Liver (tissue), 9 donors: ENCODE results near the gene MMP21. TPM values are rescaled to one million over a fixed set of nuclear protein-coding genes. Genes with fewer than 3 reads are reported as not detected.

Experiments used
- DNase-seq: peaks from one replicate; pipeline ENCODE4 v3.0.0-alpha.2; 2017; ENCODE audit warnings: low spot score
- H3K27ac ChIP-seq, 2 donors: one replicate each; pipeline ENCODE4 v1.7.0; 2013; ENCODE audit warnings: inconsistent platforms in 2 of 2, low read length in 2 of 2, control low read depth in 1 of 2, low read depth in 1 of 2, mild to moderate bottlenecking in 1 of 2
- H3K27me3 ChIP-seq, 4 donors: one replicate each; pipeline versions ENCODE4 v1.6.1 to v1.7.0; 2013; ENCODE audit warnings: low read length in 3 of 4, inconsistent platforms in 1 of 4, mild to moderate bottlenecking in 1 of 4, moderate library complexity in 1 of 4; ENCODE audit not compliant: control insufficient read depth in 4 of 4, insufficient read depth in 4 of 4
- H3K36me3 ChIP-seq, 4 donors: one replicate each; pipeline versions ENCODE4 v1.6.1 to v1.7.0; 2013; ENCODE audit warnings: low read length in 3 of 4, mild to moderate bottlenecking in 3 of 4, low read depth in 1 of 4, moderate library complexity in 1 of 4; ENCODE audit not compliant: control insufficient read depth in 4 of 4, insufficient read depth in 3 of 4
- H3K4me1 ChIP-seq, 4 donors: one replicate each; pipeline versions ENCODE4 v1.6.1 to v1.7.0; 2013; ENCODE audit warnings: low read length in 3 of 4, mild to moderate bottlenecking in 3 of 4, moderate library complexity in 1 of 4; ENCODE audit not compliant: control insufficient read depth in 4 of 4, insufficient read depth in 4 of 4
- H3K4me3 ChIP-seq, 3 donors: one replicate each; pipeline versions ENCODE4 v1.6.1 to v1.7.0; 2013; ENCODE audit warnings: low read length in 3 of 3, control low read depth in 1 of 3, low read depth in 1 of 3, mild to moderate bottlenecking in 1 of 3
- H3K9ac ChIP-seq, 2 donors: one replicate each; pipeline ENCODE4 v1.7.0; 2013; ENCODE audit warnings: low read length in 2 of 2, mild to moderate bottlenecking in 2 of 2, moderate library complexity in 2 of 2, control low read depth in 1 of 2, low read depth in 1 of 2
- H3K9me3 ChIP-seq, 4 donors: one replicate each; pipeline versions ENCODE4 v1.6.1 to v1.7.0; 2013; ENCODE audit warnings: low read length in 3 of 4; ENCODE audit not compliant: control insufficient read depth in 4 of 4
- EGR1 ChIP-seq, 2 donors: IDR thresholded peaks; 2 replicates each; pipeline ENCODE4 v1.6.1; 2016 to 2018; ENCODE audit warnings: antibody characterized with exemption in 2 of 2, low read depth in 2 of 2
- FOXA1 ChIP-seq: IDR thresholded peaks from 2 replicates; pipeline ENCODE4 v1.6.1; 2016; ENCODE audit warnings: antibody characterized with exemption
- FOXA2 ChIP-seq: IDR thresholded peaks from 2 replicates; pipeline ENCODE4 v1.6.1; 2016; ENCODE audit warnings: antibody characterized with exemption
- GABPA ChIP-seq, 2 donors: IDR thresholded peaks in 1 of 2; conservative IDR thresholded peaks in 1 of 2; 2 replicates each; pipeline ENCODE4 v1.6.1; 2016; ENCODE audit warnings: antibody characterized with exemption in 2 of 2, mild to moderate bottlenecking in 1 of 2, moderate library complexity in 1 of 2
- HNF4A ChIP-seq, 2 donors: conservative IDR thresholded peaks; 2 replicates each; pipeline ENCODE4 v1.6.1; 2016; ENCODE audit warnings: antibody characterized with exemption in 2 of 2, mild to moderate bottlenecking in 2 of 2
- HNF4G ChIP-seq: IDR thresholded peaks from 2 replicates; pipeline ENCODE4 v1.6.1; 2016; ENCODE audit warnings: antibody characterized with exemption
- RAD21 ChIP-seq, 2 donors: IDR thresholded peaks; 2 replicates each; pipeline ENCODE4 v1.6.1; 2016; ENCODE audit warnings: antibody characterized with exemption in 2 of 2, mild to moderate bottlenecking in 2 of 2
- RXRA ChIP-seq, 2 donors: IDR thresholded peaks; 2 replicates each; pipeline ENCODE4 v1.6.1; 2017 to 2018; ENCODE audit warnings: antibody characterized with exemption in 2 of 2, mild to moderate bottlenecking in 1 of 2
- SP1 ChIP-seq: IDR thresholded peaks from 2 replicates; pipeline ENCODE4 v1.6.1; 2018; ENCODE audit warnings: antibody characterized with exemption, mild to moderate bottlenecking
- TAF1 ChIP-seq: conservative IDR thresholded peaks from 2 replicates; pipeline ENCODE4 v1.6.1; 2016; ENCODE audit warnings: antibody characterized with exemption, mild to moderate bottlenecking
- YY1 ChIP-seq: IDR thresholded peaks from 2 replicates; pipeline ENCODE4 v1.6.1; 2016; ENCODE audit warnings: antibody characterized with exemption, mild to moderate bottlenecking
- WGBS: extraction: QIAGEN DNeasy Blood & Tissue Kit; methylation state at CpG from one replicate; pipeline ENCODE4 v1.1.7; 2013; 5-methylcytosine and 5-hydroxymethylcytosine counted together
- polyA plus RNA-seq, 2 donors: library from polyadenylated mRNA; stranded (reverse) in 1 of 2; unstranded in 1 of 2; fragments of 200-250 nt in 1 of 2; fragments of >200 nt in 1 of 2; fragmentation: Nextera tagmentation in 1 of 2; extraction: Ambion mirVana in 1 of 2; gene quantifications; one replicate each; pipeline versions ENCODE4 v1.2.1 to v1.2.3, GENCODE V29; 2013 to 2015
- total RNA-seq, 2 donors: library from RNA; depleted of rRNA; stranded (reverse); fragments of >200 nt; gene quantifications; one replicate each; pipeline ENCODE4 v1.2.3, GENCODE V29; 2014
- TF ChIP-seq, protein P1 (sequence below): IDR thresholded peaks from 2 replicates; pipeline ENCODE4 v1.6.1; 2016; ENCODE audit warnings: antibody characterized with exemption
- TF ChIP-seq, protein P2 (sequence below): IDR thresholded peaks from 2 replicates; pipeline ENCODE4 v1.6.1; 2016; ENCODE audit warnings: antibody characterized with exemption
- TF ChIP-seq, protein P3 (sequence below): IDR thresholded peaks from 2 replicates; pipeline ENCODE4 v1.6.1; 2016; ENCODE audit warnings: antibody characterized with exemption
- donor health status: healthy.
- donor health status: healthy.
- donor health status: healthy.
- donor health status: healthy.
- donor health status: healthy.

Gene MMP21
- total and polyA plus RNA-seq, 4 donors = 0.03 to 0.37 (median 0.17) TPM; not detected in 1

DNA sequence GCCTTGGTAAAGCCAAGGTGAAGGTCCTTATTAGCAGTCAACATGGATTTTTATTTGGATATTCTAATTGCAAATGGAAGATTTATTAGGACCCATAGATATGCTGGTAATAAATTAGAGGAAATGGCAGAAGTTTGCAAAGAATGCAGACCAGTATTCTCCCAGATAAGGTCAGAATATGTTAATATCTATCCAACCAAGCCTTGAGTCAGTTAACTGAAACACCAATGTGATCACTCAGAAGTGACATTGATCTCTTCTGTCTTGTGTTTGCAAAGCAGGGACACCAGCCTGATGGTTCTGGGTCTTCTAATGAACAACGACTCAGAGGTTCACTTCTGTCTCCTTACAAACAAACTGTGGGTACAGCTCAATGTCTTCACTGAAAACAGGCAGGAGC lies 26.0 kb upstream of the MMP21 start:
- TF ChIP-seq, protein P1, sequence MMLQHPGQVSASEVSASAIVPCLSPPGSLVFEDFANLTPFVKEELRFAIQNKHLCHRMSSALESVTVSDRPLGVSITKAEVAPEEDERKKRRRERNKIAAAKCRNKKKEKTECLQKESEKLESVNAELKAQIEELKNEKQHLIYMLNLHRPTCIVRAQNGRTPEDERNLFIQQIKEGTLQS = no peak
- TF ChIP-seq, protein P2, sequence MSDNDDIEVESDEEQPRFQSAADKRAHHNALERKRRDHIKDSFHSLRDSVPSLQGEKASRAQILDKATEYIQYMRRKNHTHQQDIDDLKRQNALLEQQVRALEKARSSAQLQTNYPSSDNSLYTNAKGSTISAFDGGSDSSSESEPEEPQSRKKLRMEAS = no peak
- TF ChIP-seq RAD21 (IDR thresholded peaks at IDR 0.05) (no peak), RXRA (IDR thresholded peaks at IDR 0.05) (no peak), FOXA2 (no peak), TAF1 (no peak), HNF4G (no peak), GABPA (IDR thresholded peaks at IDR 0.05 in 1 of 2, conservative IDR thresholded peaks at IDR 0.05 in 1 of 2) (no peak), FOXA1 (no peak), EGR1 (IDR thresholded peaks at IDR 0.05; ENCODE audit: low read depth in 2 of 2) (no peak), SP1 (no peak)
- TF ChIP-seq, protein P3, sequence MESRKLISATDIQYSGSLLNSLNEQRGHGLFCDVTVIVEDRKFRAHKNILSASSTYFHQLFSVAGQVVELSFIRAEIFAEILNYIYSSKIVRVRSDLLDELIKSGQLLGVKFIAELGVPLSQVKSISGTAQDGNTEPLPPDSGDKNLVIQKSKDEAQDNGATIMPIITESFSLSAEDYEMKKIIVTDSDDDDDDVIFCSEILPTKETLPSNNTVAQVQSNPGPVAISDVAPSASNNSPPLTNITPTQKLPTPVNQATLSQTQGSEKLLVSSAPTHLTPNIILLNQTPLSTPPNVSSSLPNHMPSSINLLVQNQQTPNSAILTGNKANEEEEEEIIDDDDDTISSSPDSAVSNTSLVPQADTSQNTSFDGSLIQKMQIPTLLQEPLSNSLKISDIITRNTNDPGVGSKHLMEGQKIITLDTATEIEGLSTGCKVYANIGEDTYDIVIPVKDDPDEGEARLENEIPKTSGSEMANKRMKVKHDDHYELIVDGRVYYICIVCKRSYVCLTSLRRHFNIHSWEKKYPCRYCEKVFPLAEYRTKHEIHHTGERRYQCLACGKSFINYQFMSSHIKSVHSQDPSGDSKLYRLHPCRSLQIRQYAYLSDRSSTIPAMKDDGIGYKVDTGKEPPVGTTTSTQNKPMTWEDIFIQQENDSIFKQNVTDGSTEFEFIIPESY = no peak
- H3K4me3 ChIP-seq = no peak overlapping the region
- no peak overlapping the region for H3K27ac ChIP-seq
- no peak overlapping the region for H3K9ac ChIP-seq
- peaks cover 5 to 62% (median 35%) of the 10 kb centered on the region in 4 donors for H3K36me3 ChIP-seq
- no peak for DNase-seq
- H3K9me3 ChIP-seq = no peaks in the 10 kb centered on the region
- 85% methylated on average over 1 of the region's 1 CpG for WGBS
- H3K27me3 ChIP-seq = no peaks in the 10 kb centered on the region
- no peaks in the 10 kb centered on the region for H3K4me1 ChIP-seq

GRCh38 chr10:125799451-125800182 lies 24.0 kb upstream of the MMP21 start:
- TF ChIP-seq, protein P2 = no peak
- TF ChIP-seq FOXA1 (no peak), GABPA (IDR thresholded peaks at IDR 0.05 in 1 of 2, conservative IDR thresholded peaks at IDR 0.05 in 1 of 2) (no peak), SP1 (no peak), FOXA2 (no peak), YY1 (no peak), HNF4G (no peak), HNF4A (conservative IDR thresholded peaks at IDR 0.05) (no peak), RAD21 (IDR thresholded peaks at IDR 0.05) (no peak), RXRA (IDR thresholded peaks at IDR 0.05) (no peak)
- TF ChIP-seq, protein P3 = no peak
- Histone ChIP-seq H3K36me3 (peaks cover 8 to 62% (median 31%) of the 10 kb centered on the region in 4 donors), H3K27me3 (no peaks in the 10 kb centered on the region), H3K4me1 (no peaks in the 10 kb centered on the region), H3K27ac (no peak overlapping the region), H3K4me3 (no peak overlapping the region), H3K9me3 (no peaks in the 10 kb centered on the region), H3K9ac (no peak overlapping the region)
- DNase-seq = peak; percentile 60
- 94% methylated on average over 8 of the region's 8 CpGs for WGBS
